ENCODE data around the gene VDAC2.

The VDAC2 gene

DNA sequence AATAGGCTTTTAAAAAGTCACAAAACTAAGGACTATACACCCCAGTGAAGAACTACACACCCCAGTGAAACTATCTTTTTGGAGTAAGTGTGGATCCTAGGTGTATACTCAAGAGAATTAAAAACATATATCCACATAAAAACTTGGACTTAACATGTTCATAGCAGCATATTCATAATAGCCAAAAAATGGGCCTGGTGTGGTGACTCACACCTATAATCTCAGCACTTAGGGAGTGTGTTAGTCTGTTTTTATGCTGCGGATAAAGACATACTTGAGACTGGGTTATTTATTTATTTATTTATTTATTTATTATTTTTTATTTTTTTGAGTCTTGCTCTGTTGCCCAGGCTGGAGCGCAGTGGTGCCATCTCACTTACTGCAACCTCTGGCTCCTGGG, 44.1 kb downstream of the VDAC2 start:
- no peak for DNase-seq

DNA sequence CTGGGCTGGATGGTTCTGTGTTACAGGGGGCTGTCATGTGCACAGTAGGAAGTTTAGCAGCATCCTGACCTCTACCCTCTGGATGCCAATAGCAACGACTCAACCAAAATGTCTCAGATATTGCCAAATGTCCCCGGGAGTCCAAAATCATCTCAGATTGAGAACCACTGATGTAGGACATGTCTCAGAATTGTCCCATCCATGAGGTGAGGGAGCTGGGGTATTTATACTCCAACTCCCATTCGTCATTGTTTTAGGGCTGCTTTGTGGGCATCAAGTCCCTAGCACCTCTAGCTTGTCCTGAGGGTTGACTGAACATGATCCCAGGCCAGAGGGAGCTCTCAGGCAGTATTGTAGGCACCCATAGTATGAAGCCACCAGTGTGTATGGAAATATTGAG, 50.4 kb downstream of the VDAC2 start:
- no peak for DNase-seq

DNA sequence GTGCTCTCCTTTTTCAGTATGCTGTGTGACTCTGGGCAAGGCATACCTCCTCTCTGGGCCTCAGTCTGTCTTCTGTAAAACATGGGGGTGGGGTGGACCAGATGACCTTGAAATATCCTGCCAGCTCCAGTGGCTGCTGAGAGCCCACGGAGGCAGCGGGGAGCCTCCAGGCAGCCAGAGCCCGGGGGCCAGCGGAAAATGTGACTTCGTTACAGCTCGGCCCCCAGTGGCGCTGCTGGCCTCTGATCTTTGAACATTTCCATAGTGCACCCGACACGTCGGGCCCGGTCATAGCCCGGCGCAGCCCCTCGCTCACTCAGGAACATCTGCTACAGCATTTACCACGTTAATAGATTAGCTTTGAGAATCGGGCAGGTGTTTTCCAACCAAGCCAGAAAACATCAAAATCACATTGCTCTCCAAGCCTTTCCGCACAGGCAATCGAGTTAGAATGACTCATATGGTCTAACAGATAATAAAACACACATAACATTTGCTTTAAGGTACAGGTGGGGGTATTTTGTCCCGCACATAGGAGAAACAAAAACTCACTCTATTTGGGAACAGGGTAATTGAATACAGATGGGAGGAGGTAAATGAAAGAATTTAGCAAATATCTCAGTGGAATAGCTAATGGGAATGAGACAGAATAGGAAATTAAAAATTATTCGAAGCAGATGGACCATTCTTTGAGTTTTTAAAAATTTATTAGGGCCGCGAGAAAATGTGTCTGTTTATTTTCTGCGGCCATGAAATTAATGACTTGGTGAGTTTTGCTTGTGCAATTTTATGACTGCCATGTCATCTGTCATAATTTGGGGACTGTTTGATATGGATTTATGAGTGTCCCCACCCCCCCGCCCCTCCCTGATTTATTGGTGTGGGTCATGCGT, 51.5 kb downstream of the VDAC2 start:
- DNase-seq: no peak

- no peak for DNase-seq
Observed at GRCh38 chr10:75263806-75264205, 53.2 kb downstream of the VDAC2 start.

- DNase-seq: no peak
Observed at GRCh38 chr10:75265856-75266255, 55.3 kb downstream of the VDAC2 start.

GRCh38 chr10:75266945-75267344, 56.3 kb downstream of the VDAC2 start:
- no peak for DNase-seq

DNA sequence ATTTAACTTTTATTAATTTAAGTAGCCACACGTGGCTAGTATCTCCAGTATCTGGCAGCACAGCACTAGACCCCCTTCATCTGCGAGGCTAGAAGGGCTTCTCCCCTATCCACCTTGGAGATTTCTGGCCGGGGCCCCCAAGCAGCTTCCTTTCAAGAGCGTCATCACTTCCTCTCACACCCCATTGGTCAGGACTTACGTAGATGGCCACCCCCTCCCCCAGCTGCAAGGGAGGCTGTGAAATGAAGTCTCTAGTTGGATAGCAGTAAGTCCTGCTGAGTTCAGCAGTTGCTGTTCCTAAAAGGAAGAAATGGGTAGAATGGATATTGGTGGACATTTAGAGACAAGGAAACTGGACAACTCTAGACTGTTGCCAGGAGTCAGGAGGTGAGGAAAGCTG, 59.0 kb downstream of the VDAC2 start:
- DNase-seq: no peak

GRCh38 chr10:75272094-75272493, 61.5 kb downstream of the VDAC2 start:
- DNase-seq: no peak

DNA sequence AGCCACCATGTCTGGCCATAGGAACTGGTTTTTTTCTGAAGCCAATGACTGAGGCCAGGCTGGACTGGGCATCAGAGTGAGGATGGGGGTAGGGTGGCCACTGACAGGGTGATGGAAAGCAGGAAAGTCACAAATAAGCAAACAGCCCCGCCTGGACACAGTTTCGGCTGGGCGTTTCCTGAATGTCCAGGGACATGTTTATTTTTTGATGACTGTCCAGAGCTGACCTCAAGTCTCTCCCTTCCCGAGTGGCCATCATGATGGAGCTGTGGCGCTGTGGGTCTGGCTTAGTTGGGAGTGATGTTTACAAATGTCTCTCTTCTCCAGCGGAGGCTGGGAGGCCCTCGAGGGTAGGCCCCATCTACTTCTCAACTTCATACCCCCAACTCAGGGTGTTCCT, 62.3 kb downstream of the VDAC2 start:
- no peak for DNase-seq

- DNase-seq: no peak
Observed at GRCh38 chr10:75276069-75276872, 65.7 kb downstream of the VDAC2 start.

DNA sequence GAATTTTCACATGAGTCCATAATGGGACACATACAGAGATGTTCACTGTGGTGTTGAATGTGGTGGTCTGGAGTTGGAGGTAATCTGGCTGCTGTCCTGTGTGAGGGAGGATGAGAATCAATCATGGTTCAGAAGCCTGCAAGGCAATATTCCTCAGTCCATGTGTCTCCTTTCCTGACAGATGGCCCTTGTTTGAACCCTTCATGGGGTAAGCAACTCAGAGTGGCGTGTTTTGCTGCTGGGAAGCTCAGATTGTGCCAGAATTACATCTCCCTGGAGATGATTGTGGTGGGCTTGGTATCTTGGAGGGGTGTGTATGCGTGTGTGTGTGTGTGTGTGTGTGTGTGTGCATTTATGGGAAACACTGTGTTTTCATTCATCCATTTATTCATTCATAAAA, 69.6 kb downstream of the VDAC2 start:
- DNase-seq: no peak
